ENCODE data around the gene TNKS2.
"Not testable (repeated sequence)": the region's sequence is repeated elsewhere in the genome, so short reads cannot be mapped to it uniquely, and the experiment has no call there.

Gene TNKS2

DNA sequence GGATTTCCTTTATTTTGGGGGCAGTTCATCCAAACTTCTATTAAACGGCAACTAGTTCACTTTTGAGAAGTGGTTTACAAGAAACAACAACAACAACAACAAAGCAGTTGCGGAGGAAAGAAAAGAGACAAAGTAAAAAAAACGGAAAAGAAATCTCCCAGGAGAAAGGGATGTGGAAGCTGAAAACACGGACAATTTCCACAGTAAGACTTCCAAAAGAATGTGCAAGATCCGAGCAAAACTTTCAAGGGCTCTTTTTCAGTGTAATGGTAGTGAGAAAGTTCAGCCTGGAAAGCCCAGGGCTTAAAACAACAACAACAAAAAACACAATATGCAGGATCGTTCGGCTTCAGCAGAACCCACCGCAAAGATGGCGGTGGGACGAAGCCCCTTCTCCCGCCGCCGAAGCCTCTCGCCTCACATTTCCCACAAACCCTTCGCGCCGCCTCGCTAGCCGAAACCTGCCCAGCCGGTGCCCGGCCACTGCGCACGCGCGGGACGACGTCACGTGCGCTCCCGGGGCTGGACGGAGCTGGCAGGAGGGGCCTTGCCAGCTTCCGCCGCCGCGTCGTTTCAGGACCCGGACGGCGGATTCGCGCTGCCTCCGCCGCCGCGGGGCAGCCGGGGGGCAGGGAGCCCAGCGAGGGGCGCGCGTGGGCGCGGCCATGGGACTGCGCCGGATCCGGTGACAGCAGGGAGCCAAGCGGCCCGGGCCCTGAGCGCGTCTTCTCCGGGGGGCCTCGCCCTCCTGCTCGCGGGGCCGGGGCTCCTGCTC, at the start of gene TNKS2:
Gene TNKS2, plus strand, starts transcription at position 553 of the 775 bp plus-strand sequence. CDS start 265 bp downstream, outside the sequence.
- DNase-seq (ENCODE audit: low read depth) = peak; percentile 88
- peak within 1 kb of the TSS; percentile 91 for H3K4me3 ChIP-seq (ENCODE audit: control insufficient read depth, low read depth, low read length)
- TF ChIP-seq, protein P1, sequence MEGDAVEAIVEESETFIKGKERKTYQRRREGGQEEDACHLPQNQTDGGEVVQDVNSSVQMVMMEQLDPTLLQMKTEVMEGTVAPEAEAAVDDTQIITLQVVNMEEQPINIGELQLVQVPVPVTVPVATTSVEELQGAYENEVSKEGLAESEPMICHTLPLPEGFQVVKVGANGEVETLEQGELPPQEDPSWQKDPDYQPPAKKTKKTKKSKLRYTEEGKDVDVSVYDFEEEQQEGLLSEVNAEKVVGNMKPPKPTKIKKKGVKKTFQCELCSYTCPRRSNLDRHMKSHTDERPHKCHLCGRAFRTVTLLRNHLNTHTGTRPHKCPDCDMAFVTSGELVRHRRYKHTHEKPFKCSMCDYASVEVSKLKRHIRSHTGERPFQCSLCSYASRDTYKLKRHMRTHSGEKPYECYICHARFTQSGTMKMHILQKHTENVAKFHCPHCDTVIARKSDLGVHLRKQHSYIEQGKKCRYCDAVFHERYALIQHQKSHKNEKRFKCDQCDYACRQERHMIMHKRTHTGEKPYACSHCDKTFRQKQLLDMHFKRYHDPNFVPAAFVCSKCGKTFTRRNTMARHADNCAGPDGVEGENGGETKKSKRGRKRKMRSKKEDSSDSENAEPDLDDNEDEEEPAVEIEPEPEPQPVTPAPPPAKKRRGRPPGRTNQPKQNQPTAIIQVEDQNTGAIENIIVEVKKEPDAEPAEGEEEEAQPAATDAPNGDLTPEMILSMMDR (conservative IDR thresholded peaks at IDR 0.05; ENCODE audit: control insufficient read depth, insufficient read depth, low read depth, low read length) = no peak

DNA sequence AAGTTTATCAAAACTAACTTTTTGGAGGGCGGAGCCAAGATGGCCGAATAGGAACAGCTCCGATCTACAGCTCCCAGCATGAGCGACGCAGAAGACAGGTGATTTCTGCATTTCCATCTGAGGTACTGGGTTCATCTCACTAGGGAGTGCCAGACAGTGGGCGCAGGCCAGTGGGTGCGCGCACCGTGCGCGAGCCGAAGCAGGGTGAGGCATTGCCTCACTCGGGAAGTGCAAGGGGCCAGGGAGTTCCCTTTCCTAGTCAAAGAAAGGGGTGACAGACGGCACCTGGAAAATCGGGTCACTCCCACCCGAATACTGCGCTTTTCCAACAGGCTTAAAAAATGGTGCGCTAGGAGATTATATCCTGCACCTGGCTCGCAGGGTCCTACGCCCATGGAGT, 48.6 kb upstream of the TNKS2 start:
- DNase-seq (ENCODE audit: low read depth); H3K4me3 ChIP-seq (ENCODE audit: control insufficient read depth, low read depth, low read length): not testable (repeated sequence)

DNA sequence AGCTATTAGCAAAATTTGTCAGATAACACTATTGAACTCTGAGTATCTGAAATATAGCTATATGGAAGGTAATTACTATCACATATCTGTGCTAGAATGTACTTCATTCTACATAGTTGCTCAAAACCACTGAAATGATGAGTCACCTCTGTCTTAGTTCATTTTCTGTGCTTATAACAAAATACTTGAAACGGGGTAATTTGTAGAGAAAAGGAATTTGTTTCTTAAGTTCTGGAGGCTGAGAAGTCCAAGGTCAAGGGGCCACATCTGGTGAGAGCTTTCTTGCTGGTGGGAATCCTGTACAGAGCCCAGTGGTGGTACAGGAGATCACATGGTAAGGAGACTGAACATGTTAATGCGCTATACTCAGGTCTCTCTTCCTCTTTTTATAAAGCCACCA, 41.9 kb upstream of the TNKS2 start:
- DNase-seq (ENCODE audit: low read depth) = peak; percentile 85
- TF ChIP-seq, protein P1 (conservative IDR thresholded peaks at IDR 0.05; ENCODE audit: control insufficient read depth, insufficient read depth, low read depth, low read length) = no peak

DNA sequence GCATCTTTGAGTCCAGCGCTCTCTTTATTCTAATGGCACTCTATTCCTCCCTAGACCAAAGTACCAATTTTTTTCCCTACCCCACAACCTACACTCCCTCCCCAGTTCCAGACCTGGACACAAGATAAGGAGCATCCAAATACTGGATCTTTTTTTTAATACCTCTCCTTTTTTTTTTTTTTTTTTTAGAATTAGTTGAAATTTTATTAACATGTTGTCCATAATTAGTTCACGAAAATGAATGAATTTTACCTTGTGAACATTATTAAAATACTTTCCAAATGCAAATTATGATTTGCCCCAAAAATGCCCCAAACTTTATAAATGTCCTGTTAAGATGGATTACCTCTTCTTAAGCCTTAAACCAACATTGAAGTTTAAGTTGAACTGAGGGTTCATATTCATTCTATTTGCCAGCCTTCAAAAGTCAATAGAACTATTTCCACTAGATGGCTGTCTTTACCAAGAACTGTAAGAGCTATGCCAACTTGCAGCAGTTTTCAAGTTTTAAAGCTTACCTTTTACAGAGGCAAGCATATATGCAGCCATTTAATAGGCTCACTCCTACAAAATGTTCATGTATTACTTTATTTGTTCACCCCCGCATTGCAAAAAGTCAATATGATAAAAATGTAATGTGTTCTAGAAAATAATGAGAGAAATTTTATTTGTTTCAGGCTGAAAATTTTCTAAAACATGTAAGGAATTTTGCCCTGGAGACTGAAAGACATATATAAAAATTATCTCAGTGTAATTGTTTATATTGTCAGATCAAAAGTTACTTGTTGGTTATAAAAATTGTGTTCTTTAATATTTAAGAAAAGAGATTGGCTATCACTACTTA, 39.7 kb upstream of the TNKS2 start:
- TF ChIP-seq, protein P1 (conservative IDR thresholded peaks at IDR 0.05; ENCODE audit: control insufficient read depth, insufficient read depth, low read depth, low read length) = peak; percentile 53
- peak; percentile 74 for DNase-seq (ENCODE audit: low read depth)
- no peak overlapping the region for H3K4me3 ChIP-seq (ENCODE audit: control insufficient read depth, low read depth, low read length)

More for the DNA sequence above, 41.9 kb upstream of the TNKS2 start:
- no peak overlapping the region for H3K4me3 ChIP-seq (ENCODE audit: control insufficient read depth, low read depth, low read length)

DNA sequence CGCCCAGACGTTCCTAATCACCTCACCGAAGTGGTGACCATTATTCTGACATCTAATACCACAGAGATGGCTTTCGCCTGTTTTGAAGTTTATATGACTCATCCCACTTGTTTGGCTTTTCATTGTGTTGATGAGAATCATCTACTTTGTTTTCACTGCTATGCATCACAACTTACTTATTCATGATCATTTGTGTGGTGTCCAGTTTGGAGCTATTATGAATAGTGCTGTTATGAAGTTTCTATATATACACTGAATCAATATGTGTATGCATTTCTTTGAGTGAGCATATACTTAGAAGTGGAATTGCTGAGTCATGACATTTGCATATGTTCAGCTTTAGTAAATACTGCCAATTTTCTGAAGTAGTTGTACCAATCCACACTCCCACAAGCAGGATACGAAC, 38.6 kb upstream of the TNKS2 start:
- peak; percentile 44 for DNase-seq (ENCODE audit: low read depth)
- H3K4me3 ChIP-seq (ENCODE audit: control insufficient read depth, low read depth, low read length) = no peak overlapping the region
- TF ChIP-seq, protein P1 (conservative IDR thresholded peaks at IDR 0.05; ENCODE audit: control insufficient read depth, insufficient read depth, low read depth, low read length) = no peak

DNA sequence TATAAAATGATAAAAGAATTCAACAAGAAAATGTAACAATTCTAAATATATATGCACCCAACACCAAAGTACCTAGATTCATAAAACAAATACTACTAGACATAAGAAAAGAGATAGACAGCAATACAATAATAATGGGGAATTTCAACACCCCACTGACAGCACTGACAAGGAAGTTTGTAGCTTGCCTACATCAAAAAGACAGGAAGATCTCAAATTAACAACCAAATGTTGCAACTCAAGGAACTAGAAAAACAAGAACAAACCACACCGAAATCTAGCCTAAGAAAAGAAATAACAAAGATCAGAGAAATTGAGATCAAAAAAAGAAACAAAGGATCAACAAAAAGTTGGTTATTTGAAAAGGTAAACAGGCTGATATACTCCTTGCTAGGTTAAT, 36.5 kb upstream of the TNKS2 start:
- TF ChIP-seq, protein P1 (conservative IDR thresholded peaks at IDR 0.05; ENCODE audit: control insufficient read depth, insufficient read depth, low read depth, low read length) = no peak
- no peak overlapping the region for H3K4me3 ChIP-seq (ENCODE audit: control insufficient read depth, low read depth, low read length)
- DNase-seq (ENCODE audit: low read depth) = no peak

DNA sequence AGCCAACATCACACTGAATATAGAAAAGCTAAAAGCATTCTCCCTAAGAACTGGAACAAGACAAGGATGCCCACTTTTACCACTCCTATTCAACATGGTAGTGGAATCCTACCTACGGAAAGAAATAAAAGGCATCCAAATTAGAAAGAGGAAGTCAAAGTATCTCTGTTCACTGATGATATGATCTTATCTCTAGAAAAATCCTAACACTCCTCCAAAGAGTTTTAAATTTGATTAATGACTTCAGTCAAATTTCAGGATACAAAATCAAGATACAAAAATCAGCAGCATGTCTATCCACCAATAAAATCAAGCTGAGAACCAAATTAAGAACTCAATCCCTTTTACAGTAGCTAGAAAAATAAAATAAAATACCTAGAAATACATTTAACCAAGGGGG, 35.3 kb upstream of the TNKS2 start:
- DNase-seq (ENCODE audit: low read depth) = no peak
- TF ChIP-seq, protein P1 (conservative IDR thresholded peaks at IDR 0.05; ENCODE audit: control insufficient read depth, insufficient read depth, low read depth, low read length) = no peak
- no peak overlapping the region for H3K4me3 ChIP-seq (ENCODE audit: control insufficient read depth, low read depth, low read length)
